DND-41 (cell line): ENCODE results near the gene KIT.

Source experiments
- ATAC-seq: fragments of 200-7000 bp; cut with Tn5 transposase; 3 replicates; pipeline ENCODE4 v1.9.1; 2021; ENCODE audit warnings: low read depth; ENCODE audit not compliant: insufficient read depth
- DNase-seq: peaks from one replicate; pipeline ENCODE4 v3.0.0-alpha.2; 2020
- H2AFZ ChIP-seq: 2 replicates; pipeline ENCODE4 v1.6.0; 2012; ENCODE audit warnings: low read depth, low read length
- H3K27ac ChIP-seq: 2 replicates; pipeline ENCODE4 v1.5.1; 2012; ENCODE audit warnings: low read length, inconsistent platforms
- H3K27me3 ChIP-seq: fragments of 200-600 bp; sonication (generic); 2 replicates; pipeline ENCODE4 v1.6.0; 2012; ENCODE audit warnings: low read length, mild to moderate bottlenecking, inconsistent platforms; ENCODE audit not compliant: insufficient read depth, poor library complexity
- H3K36me3 ChIP-seq: 2 replicates; pipeline ENCODE4 v1.5.1; 2012; ENCODE audit warnings: low read length, inconsistent platforms; ENCODE audit not compliant: insufficient read depth
- H3K4me1 ChIP-seq: 2 replicates; pipeline ENCODE4 v1.5.1; 2012; ENCODE audit warnings: mild to moderate bottlenecking, low read length; ENCODE audit not compliant: insufficient read depth
- H3K4me2 ChIP-seq: 2 replicates; pipeline ENCODE4 v1.6.0; 2012; ENCODE audit warnings: mild to moderate bottlenecking, moderate library complexity, low read length, inconsistent platforms; ENCODE audit not compliant: insufficient read depth
- H3K4me3 ChIP-seq, 2 experiments: fragments of 200-600 bp in 1 of 2; shearing (Covaris generic) in 1 of 2; 2 replicates each; pipeline ENCODE4 v1.5.1; 2012 to 2016; ENCODE audit warnings: inconsistent platforms in 2 of 2, low read length in 2 of 2, mild to moderate bottlenecking in 2 of 2, low read depth in 1 of 2, moderate library complexity in 1 of 2
- H3K79me2 ChIP-seq: 2 replicates; pipeline ENCODE4 v1.6.0; 2012; ENCODE audit warnings: low read length, inconsistent platforms; ENCODE audit not compliant: insufficient read depth
- H3K9ac ChIP-seq: 2 replicates; pipeline ENCODE4 v1.6.0; 2012; ENCODE audit warnings: low read depth, mild to moderate bottlenecking, inconsistent platforms, low read length, moderate library complexity
- H3K9me3 ChIP-seq: 2 replicates; pipeline ENCODE4 v1.5.1; 2012; ENCODE audit warnings: low read length, moderate library complexity, mild to moderate bottlenecking, inconsistent platforms; ENCODE audit not compliant: insufficient read depth, severe bottlenecking
- H4K20me1 ChIP-seq: 2 replicates; pipeline ENCODE4 v1.6.0; 2012; ENCODE audit warnings: low read length; ENCODE audit not compliant: insufficient read depth
- CTCF ChIP-seq: IDR thresholded peaks from 2 replicates; pipeline ENCODE4 v1.5.1; 2012; ENCODE audit warnings: borderline replicate concordance, low read length, moderate library complexity, mild to moderate bottlenecking; ENCODE audit not compliant: poor library complexity, severe bottlenecking; ENCODE audit errors: extremely low read depth
- EZH2 ChIP-seq: IDR thresholded peaks from 3 replicates; pipeline ENCODE4 v1.6.1; 2012; ENCODE audit warnings: borderline replicate concordance, low read depth, mild to moderate bottlenecking, moderate library complexity, low read length, inconsistent platforms; ENCODE audit not compliant: severe bottlenecking

Gene KIT

GRCh38 chr4:54654753-54655152, 3.0 kb upstream of the KIT start:
- H3K9me3 ChIP-seq: peaks cover 6% of the 10 kb centered on the region
- no peaks in the 10 kb centered on the region for H4K20me1 ChIP-seq
- H3K36me3 ChIP-seq: no peaks in the 10 kb centered on the region
- H2AFZ ChIP-seq: no peak overlapping the region
- H3K4me2 ChIP-seq: no peak overlapping the region
- H3K9ac ChIP-seq: no peak overlapping the region
- TF ChIP-seq CTCF (no peak), EZH2 (no peak)
- no peaks in the 10 kb centered on the region for H3K79me2 ChIP-seq
- no peak overlapping the region for H3K27ac ChIP-seq
- H3K27me3 ChIP-seq: no peaks in the 10 kb centered on the region
- H3K4me1 ChIP-seq: no peaks in the 10 kb centered on the region
- no peak overlapping the region for H3K4me3 ChIP-seq
- DNase-seq: no peak
- ATAC-seq: no peak

DNA sequence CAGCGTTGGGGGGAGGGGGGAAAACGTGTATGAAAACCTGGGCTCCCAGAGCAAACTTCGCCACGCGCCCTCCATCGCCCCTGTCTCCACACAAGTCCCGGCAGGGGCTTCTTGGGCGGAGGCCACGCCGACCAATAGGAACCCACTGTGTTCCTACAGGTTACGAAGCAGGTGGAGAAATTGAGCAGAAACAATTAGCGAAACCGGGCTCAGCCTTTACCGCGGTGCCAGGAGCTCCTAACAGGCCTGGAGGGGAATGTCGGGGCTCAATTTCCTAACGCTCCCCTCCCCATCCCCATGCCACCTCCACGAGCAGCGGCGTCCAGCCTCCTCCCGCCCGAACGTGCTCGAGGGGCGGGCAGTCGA, 589 bp upstream of the KIT start:
- no peak overlapping the region for H3K27ac ChIP-seq
- peaks cover 6% of the 10 kb centered on the region for H3K9me3 ChIP-seq
- no peak for ATAC-seq
- no peak overlapping the region for H3K4me3 ChIP-seq
- TF ChIP-seq EZH2 (no peak), CTCF (no peak)
- no peaks in the 10 kb centered on the region for H3K4me1 ChIP-seq
- no peak overlapping the region for H2AFZ ChIP-seq
- H3K36me3 ChIP-seq: no peaks in the 10 kb centered on the region
- H3K9ac ChIP-seq: no peak overlapping the region
- no peak for DNase-seq
- no peaks in the 10 kb centered on the region for H4K20me1 ChIP-seq
- no peak overlapping the region for H3K4me2 ChIP-seq
- H3K27me3 ChIP-seq: no peaks in the 10 kb centered on the region
- no peaks in the 10 kb centered on the region for H3K79me2 ChIP-seq

- no peak overlapping the region for H3K27ac ChIP-seq
- H3K4me1 ChIP-seq: no peaks in the 10 kb centered on the region
- no peak overlapping the region for H3K9ac ChIP-seq
- DNase-seq (no peak), ATAC-seq (no peak)
- no peaks in the 10 kb centered on the region for H3K27me3 ChIP-seq
- no peaks in the 10 kb centered on the region for H3K36me3 ChIP-seq
- H3K9me3 ChIP-seq: peaks cover 6% of the 10 kb centered on the region
- no peak for TF ChIP-seq CTCF
- no peak for TF ChIP-seq EZH2
- H4K20me1 ChIP-seq: no peaks in the 10 kb centered on the region
- H3K4me3 ChIP-seq: no peak overlapping the region
- H3K79me2 ChIP-seq: no peaks in the 10 kb centered on the region
- H3K4me2 ChIP-seq: no peak overlapping the region
- H2AFZ ChIP-seq: no peak overlapping the region
These were observed 716 bp downstream of the KIT start for GRCh38 chr4:54658252-54659093.
